ENCODE measurements around the gene PKDREJ. TPM values are rescaled to one million over a fixed set of nuclear protein-coding genes. Genes with fewer than 3 reads are reported as not detected.

The PKDREJ gene
- total RNA-seq, 1 donor, result not detected

GRCh38 chr22:46213052-46213451 lies 50.1 kb downstream of the PKDREJ start:
- no peak for DNase-seq (ENCODE audit: insufficient read length, low spot score, missing footprints)
- Histone ChIP-seq H3K27ac (ENCODE audit: low read depth, low read length) (no peak overlapping the region), H2AFZ (ENCODE audit: low read length) (no peak overlapping the region), H3K36me3 (ENCODE audit: insufficient read depth, low read length) (peaks cover 20% of the 10 kb centered on the region), H3K27me3 (ENCODE audit: insufficient read depth, low read length) (no peaks in the 10 kb centered on the region), H4K20me1 (ENCODE audit: insufficient read depth, low read length) (no peaks in the 10 kb centered on the region), H3K4me2 (ENCODE audit: insufficient read depth, low read length) (no peak overlapping the region), H3K79me2 (ENCODE audit: insufficient read depth, low read length) (no peaks in the 10 kb centered on the region), H3K4me3 (ENCODE audit: insufficient read depth, low read length) (no peak overlapping the region), H3K4me1 (ENCODE audit: insufficient read depth, low read length) (no peaks in the 10 kb centered on the region), H3K9me3 (ENCODE audit: low read depth, low read length) (peaks cover 3% of the 10 kb centered on the region)
- TF ChIP-seq CTCF (IDR thresholded peaks at IDR 0.05; ENCODE audit: extremely low read depth, low read depth, low read length), result no peak

GRCh38 chr22:46212195-46212594 lies 50.9 kb downstream of the PKDREJ start:
- Histone ChIP-seq H4K20me1 (ENCODE audit: insufficient read depth, low read length) (no peaks in the 10 kb centered on the region), H3K4me1 (ENCODE audit: insufficient read depth, low read length) (no peaks in the 10 kb centered on the region), H3K27me3 (ENCODE audit: insufficient read depth, low read length) (no peaks in the 10 kb centered on the region), H2AFZ (ENCODE audit: low read length) (no peak overlapping the region), H3K4me2 (ENCODE audit: insufficient read depth, low read length) (no peak overlapping the region), H3K79me2 (ENCODE audit: insufficient read depth, low read length) (no peaks in the 10 kb centered on the region), H3K27ac (ENCODE audit: low read depth, low read length) (no peak overlapping the region), H3K4me3 (ENCODE audit: insufficient read depth, low read length) (no peak overlapping the region), H3K9me3 (ENCODE audit: low read depth, low read length) (peaks cover 3% of the 10 kb centered on the region), H3K36me3 (ENCODE audit: insufficient read depth, low read length) (peaks cover 21% of the 10 kb centered on the region)
- DNase-seq (ENCODE audit: insufficient read length, low spot score, missing footprints), result no peak
- no peak for TF ChIP-seq CTCF (IDR thresholded peaks at IDR 0.05; ENCODE audit: extremely low read depth, low read depth, low read length)

GRCh38 chr22:46209262-46209661 lies 53.9 kb downstream of the PKDREJ start:
- Histone ChIP-seq H3K4me1 (ENCODE audit: insufficient read depth, low read length) (no peaks in the 10 kb centered on the region), H3K27me3 (ENCODE audit: insufficient read depth, low read length) (no peaks in the 10 kb centered on the region), H3K36me3 (ENCODE audit: insufficient read depth, low read length) (peaks cover 10% of the 10 kb centered on the region), H3K27ac (ENCODE audit: low read depth, low read length) (no peak overlapping the region), H3K4me2 (ENCODE audit: insufficient read depth, low read length) (no peak overlapping the region), H3K4me3 (ENCODE audit: insufficient read depth, low read length) (no peak overlapping the region), H2AFZ (ENCODE audit: low read length) (no peak overlapping the region), H4K20me1 (ENCODE audit: insufficient read depth, low read length) (no peaks in the 10 kb centered on the region), H3K79me2 (ENCODE audit: insufficient read depth, low read length) (no peaks in the 10 kb centered on the region), H3K9me3 (ENCODE audit: low read depth, low read length) (peaks cover 3% of the 10 kb centered on the region)
- TF ChIP-seq CTCF (IDR thresholded peaks at IDR 0.05; ENCODE audit: extremely low read depth, low read depth, low read length), result no peak
- no peak for DNase-seq (ENCODE audit: insufficient read length, low spot score, missing footprints)

Other genes starting within 250 kb of the PKDREJ start
- gene PPARA, start 112.8 kb downstream of the PKDREJ start, total RNA-seq, result 21.8 and 22.1 TPM in 2 replicates
- 12.7 and 15.0 TPM in 2 replicates for gene CDPF1, start 13.1 kb downstream of the PKDREJ start, total RNA-seq
- gene TTC38, start 4.7 kb upstream of the PKDREJ start, total RNA-seq, result 25.6 and 29.3 TPM in 2 replicates
- gene GTSE1, start 33.5 kb upstream of the PKDREJ start, total RNA-seq, result 1.8 and 2.1 TPM in 2 replicates
- gene TRMU, start 72.4 kb upstream of the PKDREJ start, total RNA-seq, result 18.9 and 22.1 TPM in 2 replicates

Measured in osteoblast (primary cell).